ENCODE measurements around the gene MXRA5. TPM values are rescaled to one million over a fixed set of nuclear protein-coding genes. Genes with fewer than 3 reads are reported as not detected.

MXRA5 gene, protein sequence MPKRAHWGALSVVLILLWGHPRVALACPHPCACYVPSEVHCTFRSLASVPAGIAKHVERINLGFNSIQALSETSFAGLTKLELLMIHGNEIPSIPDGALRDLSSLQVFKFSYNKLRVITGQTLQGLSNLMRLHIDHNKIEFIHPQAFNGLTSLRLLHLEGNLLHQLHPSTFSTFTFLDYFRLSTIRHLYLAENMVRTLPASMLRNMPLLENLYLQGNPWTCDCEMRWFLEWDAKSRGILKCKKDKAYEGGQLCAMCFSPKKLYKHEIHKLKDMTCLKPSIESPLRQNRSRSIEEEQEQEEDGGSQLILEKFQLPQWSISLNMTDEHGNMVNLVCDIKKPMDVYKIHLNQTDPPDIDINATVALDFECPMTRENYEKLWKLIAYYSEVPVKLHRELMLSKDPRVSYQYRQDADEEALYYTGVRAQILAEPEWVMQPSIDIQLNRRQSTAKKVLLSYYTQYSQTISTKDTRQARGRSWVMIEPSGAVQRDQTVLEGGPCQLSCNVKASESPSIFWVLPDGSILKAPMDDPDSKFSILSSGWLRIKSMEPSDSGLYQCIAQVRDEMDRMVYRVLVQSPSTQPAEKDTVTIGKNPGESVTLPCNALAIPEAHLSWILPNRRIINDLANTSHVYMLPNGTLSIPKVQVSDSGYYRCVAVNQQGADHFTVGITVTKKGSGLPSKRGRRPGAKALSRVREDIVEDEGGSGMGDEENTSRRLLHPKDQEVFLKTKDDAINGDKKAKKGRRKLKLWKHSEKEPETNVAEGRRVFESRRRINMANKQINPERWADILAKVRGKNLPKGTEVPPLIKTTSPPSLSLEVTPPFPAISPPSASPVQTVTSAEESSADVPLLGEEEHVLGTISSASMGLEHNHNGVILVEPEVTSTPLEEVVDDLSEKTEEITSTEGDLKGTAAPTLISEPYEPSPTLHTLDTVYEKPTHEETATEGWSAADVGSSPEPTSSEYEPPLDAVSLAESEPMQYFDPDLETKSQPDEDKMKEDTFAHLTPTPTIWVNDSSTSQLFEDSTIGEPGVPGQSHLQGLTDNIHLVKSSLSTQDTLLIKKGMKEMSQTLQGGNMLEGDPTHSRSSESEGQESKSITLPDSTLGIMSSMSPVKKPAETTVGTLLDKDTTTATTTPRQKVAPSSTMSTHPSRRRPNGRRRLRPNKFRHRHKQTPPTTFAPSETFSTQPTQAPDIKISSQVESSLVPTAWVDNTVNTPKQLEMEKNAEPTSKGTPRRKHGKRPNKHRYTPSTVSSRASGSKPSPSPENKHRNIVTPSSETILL (N-terminal part only)
- not detected in 2 replicates for total RNA-seq (2016; rRNA removed; fragmentation: Illumina TruSeq; extraction: Trizol)
- total RNA-seq (2016; cell fraction: cytosol; rRNA removed; fragmentation: Illumina TruSeq; extraction: Trizol; ENCODE audit: low read depth) = not detected in 2 replicates
- total RNA-seq (2016; cell fraction: insoluble cytoplasmic fraction; rRNA removed; fragmentation: Illumina TruSeq; extraction: Trizol) = not detected in 2 replicates
- not detected in 2 replicates for total RNA-seq (2016; cell fraction: membrane; rRNA removed; fragmentation: Illumina TruSeq; extraction: Trizol)
- total RNA-seq (2016; cell fraction: nucleus; rRNA removed; fragmentation: Illumina TruSeq; extraction: Trizol) = not detected in 2 replicates
- not detected in 2 replicates for polyA plus RNA-seq (2011; rRNA removed)
- not detected in 2 replicates for polyA plus RNA-seq (2011; cell fraction: cytosol; rRNA removed)
- polyA plus RNA-seq (2011; cell fraction: nucleus; rRNA removed) = not detected in 2 replicates
- not detected in 2 replicates for polyA plus RNA-seq (2012)
- not detected in 2 replicates for polyA plus RNA-seq (2016; cell fraction: cytosol; fragmentation: Illumina TruSeq; extraction: Trizol; ENCODE audit: low read depth)
- polyA plus RNA-seq (2016; cell fraction: insoluble cytoplasmic fraction; fragmentation: Illumina TruSeq; extraction: Trizol; ENCODE audit: low read depth) = not detected in 2 replicates
- polyA plus RNA-seq (2016; cell fraction: membrane; fragmentation: Illumina TruSeq; extraction: Trizol; ENCODE audit: low read depth) = not detected in 2 replicates
- not detected in 2 replicates for polyA plus RNA-seq (2016; cell fraction: nucleus; fragmentation: Illumina TruSeq; extraction: Trizol; ENCODE audit: insufficient read depth, low read depth)
- not detected in 2 replicates for polyA minus RNA-seq (2011; rRNA and poly(A)+ RNA removed; ENCODE audit: low replicate concordance)
- not detected in 2 replicates for polyA minus RNA-seq (2011; cell fraction: cytosol; rRNA and poly(A)+ RNA removed)
- not detected in 2 replicates for polyA minus RNA-seq (2011; cell fraction: nucleus; rRNA and poly(A)+ RNA removed)
- percentile 3 among the genes with signal in this experiment for Bru-seq, nascent RNA
- percentile 3 among the genes with signal in this experiment for BruChase-seq, experiment 1, labeled RNA remaining after a 6-hour chase
- percentile 3 among the genes with signal in this experiment for BruChase-seq, experiment 2, labeled RNA remaining after a 2-hour chase
- long read RNA-seq, experiment 1 = 0 reads
- long read RNA-seq, experiment 2 = 0 reads

DNA sequence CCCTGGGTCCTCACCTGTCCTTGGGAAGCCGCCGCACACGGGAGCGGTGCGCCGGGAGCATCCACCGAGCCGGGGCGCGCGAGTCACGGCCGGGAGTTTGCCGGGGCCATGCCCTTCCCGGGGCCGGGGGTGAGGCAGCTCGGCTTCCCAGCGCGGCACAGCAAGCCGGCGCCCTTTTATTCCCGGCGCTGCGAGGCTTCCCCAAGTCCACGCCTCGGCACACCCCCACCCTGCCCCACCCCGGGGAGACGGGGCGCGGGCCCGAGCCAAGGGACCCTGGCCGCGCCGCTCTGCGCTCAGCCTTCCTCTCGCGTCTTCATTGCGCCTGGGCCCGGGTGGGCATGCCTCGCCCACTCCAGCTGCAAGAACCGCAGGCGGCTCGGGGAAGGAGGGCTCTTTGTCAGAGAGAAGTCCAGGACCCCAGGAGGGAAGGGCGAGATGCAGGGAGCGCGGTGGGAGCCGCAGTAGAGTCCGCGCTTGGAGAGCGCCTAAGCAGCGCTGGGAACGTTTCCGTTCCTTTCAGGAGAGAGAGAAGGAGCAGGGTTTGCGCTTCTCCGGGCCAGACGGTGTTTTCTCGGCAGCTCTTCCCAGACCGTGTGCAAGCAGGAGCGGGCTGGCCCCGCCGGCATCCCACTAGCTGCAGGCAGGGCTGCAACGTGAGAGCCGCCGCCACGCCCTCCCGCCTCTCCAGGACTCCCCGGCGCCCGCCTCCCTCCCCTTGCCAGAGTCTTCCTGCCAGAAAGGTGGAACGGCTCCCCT lies at the start of gene MXRA5:
TSS of gene MXRA5 (minus strand) at position 152 of the 759 bp plus-strand sequence. CDS start 2,819 bp downstream, outside the sequence.
- Histone ChIP-seq H4K20me1 (ENCODE audit: insufficient read depth, low read length) (no peaks in the 10 kb centered on the region), H3K9me3 (ENCODE audit: low read length) (no peaks in the 10 kb centered on the region), H3K4me3 (replicated peaks in 1 of 3; ENCODE audit: insufficient read depth in 1 of 3, low read depth in 2 of 3, low read length in 3 of 3) (no peak within 1 kb of the TSS), H3K27me3 (ENCODE audit: control insufficient read depth in 1 of 2, insufficient read depth in 2 of 2, low read length in 2 of 2) (no peaks in the 10 kb centered on the region), H3K4me2 (ENCODE audit: low read depth, low read length) (no peak within 1 kb of the TSS), H3K36me3 (replicated peaks in 1 of 2; ENCODE audit: control insufficient read depth in 1 of 2, insufficient read depth in 2 of 2, low read length in 2 of 2) (no peaks in the 10 kb centered on the region), H3K79me2 (ENCODE audit: insufficient read depth, low read length) (no peaks in the 10 kb centered on the region), H2AFZ (ENCODE audit: low read length) (no peak within 1 kb of the TSS), H3K4me1 (ENCODE audit: insufficient read depth, low read length) (no peaks in the 10 kb centered on the region), H3K27ac (ENCODE audit: extremely low read length, insufficient read depth, low read length) (no peak within 1 kb of the TSS), H3K9ac (ENCODE audit: insufficient read depth, low read depth, low read length) (no peak within 1 kb of the TSS)
- POLR2A ChIA-PET = no interaction called here
- no TSS peak for BruUV-seq (replicated peaks)
- intact Hi-C loops (cut with micrococcal nuclease; ENCODE audit: unreplicated experiment) = no loop called here
- CTCF ChIA-PET (ENCODE audit: low intra/inter-chr PET ratio, low total read pairs) = no interaction called here
- no peak for ATAC-seq
- in situ Hi-C loops (cut with HindIII; ENCODE audit: extremely low pct_ligation_motif_present, low pct_unique_long_range_greater_than_20kb) = no loop called here
- DNase-seq (ENCODE audit: low spot score) = no peak
- whole genome bisulfite sequencing (ENCODE audit: low lambda C conversion rate) = no CpG with 5 or more reads among the region's 70 CpGs
- no peak for FAIRE-seq
- TF ChIP-seq, protein P1, sequence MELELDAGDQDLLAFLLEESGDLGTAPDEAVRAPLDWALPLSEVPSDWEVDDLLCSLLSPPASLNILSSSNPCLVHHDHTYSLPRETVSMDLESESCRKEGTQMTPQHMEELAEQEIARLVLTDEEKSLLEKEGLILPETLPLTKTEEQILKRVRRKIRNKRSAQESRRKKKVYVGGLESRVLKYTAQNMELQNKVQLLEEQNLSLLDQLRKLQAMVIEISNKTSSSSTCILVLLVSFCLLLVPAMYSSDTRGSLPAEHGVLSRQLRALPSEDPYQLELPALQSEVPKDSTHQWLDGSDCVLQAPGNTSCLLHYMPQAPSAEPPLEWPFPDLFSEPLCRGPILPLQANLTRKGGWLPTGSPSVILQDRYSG (CRISPR knock-in tag; IDR thresholded peaks at IDR 0.05) = no peak
- TF ChIP-seq ZNF607 (CRISPR knock-in tag; IDR thresholded peaks at IDR 0.05; ENCODE audit: borderline replicate concordance) (no peak), NFKB2 (CRISPR knock-in tag; IDR thresholded peaks at IDR 0.05; ENCODE audit: borderline replicate concordance) (no peak), MAFK (conservative IDR thresholded peaks at IDR 0.05 in 1 of 2, IDR thresholded peaks at IDR 0.05 in 1 of 2; ENCODE audit: low read length in 2 of 2) (no peak), NPAS2 (CRISPR knock-in tag; IDR thresholded peaks at IDR 0.05; ENCODE audit: borderline replicate concordance) (no peak)
- TF ChIP-seq, protein P2, sequence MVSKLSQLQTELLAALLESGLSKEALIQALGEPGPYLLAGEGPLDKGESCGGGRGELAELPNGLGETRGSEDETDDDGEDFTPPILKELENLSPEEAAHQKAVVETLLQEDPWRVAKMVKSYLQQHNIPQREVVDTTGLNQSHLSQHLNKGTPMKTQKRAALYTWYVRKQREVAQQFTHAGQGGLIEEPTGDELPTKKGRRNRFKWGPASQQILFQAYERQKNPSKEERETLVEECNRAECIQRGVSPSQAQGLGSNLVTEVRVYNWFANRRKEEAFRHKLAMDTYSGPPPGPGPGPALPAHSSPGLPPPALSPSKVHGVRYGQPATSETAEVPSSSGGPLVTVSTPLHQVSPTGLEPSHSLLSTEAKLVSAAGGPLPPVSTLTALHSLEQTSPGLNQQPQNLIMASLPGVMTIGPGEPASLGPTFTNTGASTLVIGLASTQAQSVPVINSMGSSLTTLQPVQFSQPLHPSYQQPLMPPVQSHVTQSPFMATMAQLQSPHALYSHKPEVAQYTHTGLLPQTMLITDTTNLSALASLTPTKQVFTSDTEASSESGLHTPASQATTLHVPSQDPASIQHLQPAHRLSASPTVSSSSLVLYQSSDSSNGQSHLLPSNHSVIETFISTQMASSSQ (IDR thresholded peaks at IDR 0.05; ENCODE audit: low read depth) = no peak
- TF ChIP-seq, protein P2 (CRISPR knock-in tag; IDR thresholded peaks at IDR 0.05; ENCODE audit: borderline replicate concordance) = no peak
- TF ChIP-seq, protein P3, sequence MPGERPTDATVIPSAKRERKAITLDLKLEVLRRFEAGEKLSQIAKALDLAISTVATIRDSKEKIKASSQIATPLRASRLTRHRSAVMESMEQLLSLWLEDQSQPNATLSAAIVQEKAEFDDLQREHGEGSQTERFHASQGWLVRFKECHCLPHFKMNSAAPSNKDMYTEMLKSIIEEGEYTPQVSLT (CRISPR knock-in tag; IDR thresholded peaks at IDR 0.05; ENCODE audit: borderline replicate concordance, low read depth) = no peak
